Sigmoid colon (tissue), 7 donors: ENCODE data around the gene TPCN2. TPM values are rescaled to one million over a fixed set of nuclear protein-coding genes. Genes with fewer than 3 reads are reported as not detected.

Experiments used
- DNase-seq: peaks from one replicate; pipeline ENCODE4 v3.0.0-alpha.2; 2019
- H3K27ac ChIP-seq, 4 donors: fragments of 200-600 bp; sonication (generic); one replicate each; pipeline ENCODE4 v1.5.1; 2016 to 2019; ENCODE audit warnings: mild to moderate bottlenecking in 1 of 4
- H3K27me3 ChIP-seq, 3 donors: fragments of 200-600 bp; sonication (generic); one replicate each; pipeline ENCODE4 v1.5.1; 2019; ENCODE audit warnings: mild to moderate bottlenecking in 1 of 3
- H3K36me3 ChIP-seq, 4 donors: fragments of 200-600 bp; sonication (generic); one replicate each; pipeline ENCODE4 v1.5.1; 2016 to 2019
- H3K4me1 ChIP-seq, 4 donors: fragments of 200-600 bp; sonication (generic); one replicate each; pipeline ENCODE4 v1.5.1; 2017 to 2019
- H3K4me3 ChIP-seq, 4 donors: fragments of 200-600 bp; sonication (generic); one replicate each; pipeline ENCODE4 v1.5.1; 2017 to 2019; ENCODE audit warnings: mild to moderate bottlenecking in 2 of 4, moderate library complexity in 1 of 4
- H3K9me3 ChIP-seq, 4 donors: fragments of 200-600 bp in 3 of 4; sonication (generic) in 3 of 4; one replicate each; pipeline versions ENCODE4 v1.5.1 to v1.6.1; 2013 to 2019
- EP300 ChIP-seq, 4 donors: sonication (generic); formaldehyde crosslinking; IDR thresholded peaks; one replicate each; pipeline ENCODE4 v1.6.1; 2017; ENCODE audit warnings: antibody characterized with exemption in 4 of 4
- POLR2A ChIP-seq, 2 donors: fragments of 450-650 bp; IDR thresholded peaks; one replicate each; pipeline ENCODE4 v1.6.1; 2016; ENCODE audit warnings: antibody characterized with exemption in 2 of 2, mild to moderate bottlenecking in 2 of 2, moderate library complexity in 2 of 2
- POLR2AphosphoS5 ChIP-seq, 4 donors: sonication (generic); formaldehyde crosslinking; IDR thresholded peaks; one replicate each; pipeline ENCODE4 v1.6.1; 2017; ENCODE audit warnings: antibody characterized with exemption in 4 of 4
- WGBS, 2 donors: extraction: QIAGEN DNeasy Blood & Tissue Kit; methylation state at CpG; one replicate each; pipeline ENCODE4 v1.1.7; 2013; 5-methylcytosine and 5-hydroxymethylcytosine counted together
- intact Hi-C: fragments of 100-400 bp; cut with DNase I; formaldehyde crosslinking; loops from one replicate; pipeline ENCODE4 v1.15.1; 2023
- polyA plus RNA-seq, 3 donors: library from polyadenylated mRNA; stranded (reverse); fragments of 200-250 nt; gene quantifications; one replicate each; pipeline ENCODE4 v1.2.3, GENCODE V29; 2013
- total RNA-seq, 4 donors: library from RNA; depleted of rRNA; stranded (reverse); fragments of >200 nt; gene quantifications; one replicate each; pipeline ENCODE4 v1.1.0, GENCODE V29; 2016
- TF ChIP-seq, protein P1 (sequence below), 4 experiments: fragments of 450-650 bp in 3 of 4; fragments of 200-600 bp in 1 of 4; IDR thresholded peaks; one replicate each; pipeline ENCODE4 v1.5.1; 2016 to 2019; ENCODE audit warnings: antibody characterized with exemption in 4 of 4, mild to moderate bottlenecking in 3 of 4, moderate library complexity in 2 of 4
- donor health status: healthy with polysubstance abuse.
- donor health status: Bipolar disorder and iron deficiency.
- donor health status: healthy.

The TPCN2 gene
- total and polyA plus RNA-seq, 7 donors: 1.6 to 43.5 (median 17.5) TPM

DNA sequence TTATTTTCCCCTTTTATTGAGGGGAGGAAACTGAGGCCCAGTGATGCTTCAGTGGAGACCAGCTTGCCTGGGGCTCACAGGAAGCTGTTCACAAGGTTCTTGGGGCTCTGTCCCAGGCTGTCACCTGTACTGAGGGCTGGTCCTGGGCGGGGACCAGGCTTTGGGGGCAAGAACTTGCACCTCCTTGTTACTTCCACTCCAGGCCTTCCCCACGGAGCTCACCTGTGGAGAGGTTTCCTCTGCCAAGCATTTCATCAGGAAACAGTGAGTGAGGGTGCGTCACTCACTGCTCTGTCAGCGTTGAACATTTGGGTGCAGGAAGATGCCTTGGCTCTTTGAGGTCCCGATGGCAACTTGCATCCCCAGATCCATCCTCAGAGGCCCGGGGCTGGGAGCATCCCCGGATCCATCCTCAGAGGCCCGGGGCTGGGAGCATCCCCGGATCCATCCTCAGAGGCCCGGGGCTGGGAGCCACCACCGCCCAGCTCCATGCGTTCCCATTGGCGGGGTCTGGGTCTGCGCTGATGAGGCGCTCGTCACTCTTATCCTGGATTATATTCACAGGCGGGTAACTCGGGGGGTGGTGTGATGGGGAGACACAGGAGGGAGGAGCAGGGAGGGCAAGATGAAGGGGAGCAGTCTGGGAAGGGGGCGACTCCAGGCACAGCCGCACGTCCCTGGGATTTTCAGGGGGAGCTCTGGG is 105.6 kb downstream of the TPCN2 start:
- TF ChIP-seq EP300 (IDR thresholded peaks at IDR 0.05): no peak
- TF ChIP-seq, protein P1, sequence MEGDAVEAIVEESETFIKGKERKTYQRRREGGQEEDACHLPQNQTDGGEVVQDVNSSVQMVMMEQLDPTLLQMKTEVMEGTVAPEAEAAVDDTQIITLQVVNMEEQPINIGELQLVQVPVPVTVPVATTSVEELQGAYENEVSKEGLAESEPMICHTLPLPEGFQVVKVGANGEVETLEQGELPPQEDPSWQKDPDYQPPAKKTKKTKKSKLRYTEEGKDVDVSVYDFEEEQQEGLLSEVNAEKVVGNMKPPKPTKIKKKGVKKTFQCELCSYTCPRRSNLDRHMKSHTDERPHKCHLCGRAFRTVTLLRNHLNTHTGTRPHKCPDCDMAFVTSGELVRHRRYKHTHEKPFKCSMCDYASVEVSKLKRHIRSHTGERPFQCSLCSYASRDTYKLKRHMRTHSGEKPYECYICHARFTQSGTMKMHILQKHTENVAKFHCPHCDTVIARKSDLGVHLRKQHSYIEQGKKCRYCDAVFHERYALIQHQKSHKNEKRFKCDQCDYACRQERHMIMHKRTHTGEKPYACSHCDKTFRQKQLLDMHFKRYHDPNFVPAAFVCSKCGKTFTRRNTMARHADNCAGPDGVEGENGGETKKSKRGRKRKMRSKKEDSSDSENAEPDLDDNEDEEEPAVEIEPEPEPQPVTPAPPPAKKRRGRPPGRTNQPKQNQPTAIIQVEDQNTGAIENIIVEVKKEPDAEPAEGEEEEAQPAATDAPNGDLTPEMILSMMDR (IDR thresholded peaks at IDR 0.05): no peak
- TF ChIP-seq POLR2A (IDR thresholded peaks at IDR 0.05): no peak
- no peak for TF ChIP-seq POLR2AphosphoS5 (IDR thresholded peaks at IDR 0.05)
- Histone ChIP-seq H3K27ac (no peak overlapping the region), H3K9me3 (no peaks in the 10 kb centered on the region), H3K36me3 (no peaks in the 10 kb centered on the region), H3K4me1 (peaks cover 0 to 22% (median 20%) of the 10 kb centered on the region in 4 donors), H3K4me3 (no peak overlapping the region), H3K27me3 (no peaks in the 10 kb centered on the region)
- WGBS, 2 donors: 92 to 94% methylated on average over 21 of the region's 21 CpGs
- intact Hi-C loops: no loop called here
- no peak for DNase-seq

DNA sequence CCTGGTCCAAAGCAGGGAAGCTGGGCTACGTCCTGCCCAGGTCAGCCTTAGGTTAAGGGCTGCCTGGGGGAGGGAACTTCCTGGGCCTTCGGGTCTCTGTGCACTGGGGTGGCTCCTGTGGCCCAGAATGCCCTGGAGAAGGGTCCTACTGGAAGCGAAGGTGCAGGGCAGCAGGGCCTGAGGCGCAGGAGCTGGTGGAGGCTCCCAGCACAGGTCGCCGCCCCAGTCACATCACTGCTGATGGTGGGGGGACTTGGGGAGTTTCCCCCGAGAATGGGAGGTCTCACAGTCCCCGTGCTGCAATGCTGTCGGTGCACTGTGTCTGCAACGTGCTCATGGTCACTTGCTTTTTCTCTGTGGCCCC is 106.2 kb downstream of the TPCN2 start:
- intact Hi-C loops: no loop called here
- H3K27me3 ChIP-seq: no peaks in the 10 kb centered on the region
- H3K4me3 ChIP-seq: no peak overlapping the region
- H3K9me3 ChIP-seq: no peaks in the 10 kb centered on the region
- no peak for DNase-seq
- 92 to 93% methylated on average over 10 of the region's 10 CpGs for WGBS, 2 donors
- TF ChIP-seq POLR2AphosphoS5 (IDR thresholded peaks at IDR 0.05) (no peak), EP300 (IDR thresholded peaks at IDR 0.05) (no peak), POLR2A (IDR thresholded peaks at IDR 0.05) (no peak)
- TF ChIP-seq, protein P1 (IDR thresholded peaks at IDR 0.05): no peak
- peaks cover 0 to 22% (median 20%) of the 10 kb centered on the region in 4 donors for H3K4me1 ChIP-seq
- H3K27ac ChIP-seq: no peak overlapping the region
- H3K36me3 ChIP-seq: no peaks in the 10 kb centered on the region

- intact Hi-C loops: no loop called here
Measured at GRCh38 chr11:69155302-69156234, 106.8 kb downstream of the TPCN2 start, which contains the start of gene SMIM38. Gene SMIM38 (plus strand): TSS chr11:69155935. CDS start chr11:69157847, 1,912 bp downstream.

DNA sequence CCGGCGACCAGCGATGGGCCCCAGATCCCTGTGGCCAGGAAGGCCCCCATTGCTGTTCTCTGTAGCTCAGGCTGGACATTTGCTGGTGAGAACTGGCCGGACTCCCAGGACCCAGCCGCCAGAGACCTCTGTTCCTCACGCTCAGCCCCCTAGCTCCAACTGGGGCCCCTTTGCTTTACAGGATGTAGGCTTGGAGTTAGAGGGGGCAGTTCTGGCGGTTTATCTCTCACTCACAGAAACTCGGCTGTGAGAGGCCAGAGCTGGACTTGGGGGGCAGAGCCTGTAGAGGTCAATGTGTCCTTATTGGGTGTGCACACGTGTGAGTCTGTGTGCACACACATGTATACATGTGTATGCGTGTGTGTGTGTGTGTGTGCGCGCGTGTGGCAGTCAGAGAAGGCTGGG is 107.5 kb downstream of the TPCN2 start:
- intact Hi-C loops: no loop called here
- Histone ChIP-seq H3K9me3 (no peaks in the 10 kb centered on the region), H3K4me3 (no peak overlapping the region), H3K4me1 (peaks cover 0 to 31% (median 23%) of the 10 kb centered on the region in 4 donors), H3K27ac (peak overlapping the region in 3 of 4 donors; percentile 58 to 75 (median 67)), H3K36me3 (no peaks in the 10 kb centered on the region), H3K27me3 (no peaks in the 10 kb centered on the region)
- WGBS, 2 donors: 77 to 92% methylated on average over 13 of the region's 13 CpGs
- TF ChIP-seq POLR2AphosphoS5 (IDR thresholded peaks at IDR 0.05) (no peak), POLR2A (IDR thresholded peaks at IDR 0.05) (no peak), EP300 (IDR thresholded peaks at IDR 0.05) (no peak)
- TF ChIP-seq, protein P1 (IDR thresholded peaks at IDR 0.05): no peak
- DNase-seq: no peak

More at GRCh38 chr11:69155302-69156234, 106.8 kb downstream of the TPCN2 start, which contains the start of gene SMIM38:
- no peak for DNase-seq
- Histone ChIP-seq H3K36me3 (no peaks in the 10 kb centered on the region), H3K4me1 (peaks cover 0 to 24% (median 20%) of the 10 kb centered on the region in 4 donors), H3K27ac (peak within 1 kb of the TSS; percentile 58 to 75 (median 67)), H3K27me3 (no peaks in the 10 kb centered on the region), H3K4me3 (no peak within 1 kb of the TSS), H3K9me3 (no peaks in the 10 kb centered on the region)
- WGBS, 2 donors: 77 to 78% methylated on average over 32 of the region's 32 CpGs
- TF ChIP-seq POLR2A (IDR thresholded peaks at IDR 0.05) (no peak), EP300 (IDR thresholded peaks at IDR 0.05) (no peak)
